ENCODE measurements around the gene NFIA. TPM values are rescaled to one million over a fixed set of nuclear protein-coding genes. Genes with fewer than 3 reads are reported as not detected.

The NFIA gene
- total RNA-seq, 2 donors from 2014 or later, result 17.3 to 27.3 TPM

DNA sequence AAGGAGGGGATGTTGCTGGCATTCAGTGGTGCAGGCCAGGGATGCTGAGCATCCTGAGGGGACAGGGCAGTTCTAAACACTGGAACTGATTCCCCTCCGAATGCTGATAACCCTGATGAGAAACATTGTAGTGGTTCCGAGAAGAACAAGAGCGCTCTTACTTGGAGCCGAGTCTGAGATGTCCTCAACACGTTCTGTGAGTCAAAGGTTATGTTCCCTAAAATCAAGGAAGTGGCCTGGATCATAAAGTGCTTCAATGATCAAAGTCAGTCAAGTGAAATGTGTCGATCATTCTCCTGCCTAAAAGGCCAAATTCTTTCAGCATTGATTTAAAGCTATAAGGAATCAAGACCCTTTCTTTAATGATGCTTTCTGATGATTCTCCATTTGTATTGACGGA is 234.1 kb downstream of the NFIA start:
- Mint-ChIP-seq H3K4me3 (no peak overlapping the region), H3K27me3 (ENCODE audit: low read depth) (peaks cover 16% of the 10 kb centered on the region), H3K36me3 (ENCODE audit: insufficient read depth in 2 of 2) (peaks cover 16 to 18% of the 10 kb centered on the region in 2 donors), H3K27ac (no peak overlapping the region), H3K4me1 (ENCODE audit: low read depth) (peaks cover 42% of the 10 kb centered on the region), H3K9me3 (peaks cover 0 to 5% of the 10 kb centered on the region in 2 donors)
- no peak for ATAC-seq (replicated peaks in 1 of 2)
- DNase-seq, result no peak

DNA sequence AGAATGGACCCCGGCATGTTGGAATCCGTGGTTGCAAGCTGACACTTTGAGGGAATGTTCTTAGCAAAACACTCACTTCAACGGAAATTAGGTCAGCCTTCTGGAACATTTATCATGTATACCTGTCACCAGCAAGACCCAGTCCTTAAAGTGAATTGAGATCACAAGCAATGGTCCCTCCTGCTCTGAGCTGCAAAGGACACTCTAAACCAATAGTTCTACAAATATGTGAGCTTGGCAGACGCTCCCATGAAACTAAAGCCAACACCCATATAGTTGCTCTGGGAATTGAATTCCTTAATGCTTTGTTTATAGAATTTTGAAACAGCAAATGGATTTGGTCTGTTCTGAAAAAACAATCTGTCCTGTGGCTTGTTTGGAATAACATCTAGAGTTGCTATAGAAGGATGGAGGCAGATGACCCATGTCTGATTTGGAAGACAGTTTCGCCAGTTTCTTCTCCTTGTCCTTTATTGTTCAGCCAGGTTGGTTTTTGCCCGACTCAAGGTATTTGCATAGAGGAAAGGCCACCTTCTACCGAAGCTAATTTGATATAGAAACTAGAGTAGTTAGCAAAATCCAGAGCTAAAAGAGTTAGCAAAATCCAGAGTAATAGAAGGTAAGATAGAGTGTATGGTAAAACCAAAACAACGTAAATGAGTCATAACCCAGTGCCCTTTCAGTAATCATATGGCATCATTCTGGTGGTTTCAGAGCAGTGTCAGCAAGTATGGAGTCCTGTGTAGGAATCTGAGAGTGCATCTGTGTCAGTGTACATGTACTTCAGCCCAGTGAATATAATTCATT is 236.2 kb downstream of the NFIA start:
- Mint-ChIP-seq H3K4me3 (peak overlapping the region; percentile 69 to 70), H3K27ac (peak overlapping the region; percentile 100), H3K36me3 (ENCODE audit: insufficient read depth in 2 of 2) (peaks cover 13 to 14% of the 10 kb centered on the region in 2 donors), H3K27me3 (ENCODE audit: low read depth) (peaks cover 16% of the 10 kb centered on the region), H3K9me3 (peaks cover 0 to 2% of the 10 kb centered on the region in 2 donors), H3K4me1 (ENCODE audit: low read depth) (peaks cover 57% of the 10 kb centered on the region)
- DNase-seq (peak; percentile 58 to 59), ATAC-seq (replicated peaks in 1 of 2) (peak; percentile 84 to 90)

DNA sequence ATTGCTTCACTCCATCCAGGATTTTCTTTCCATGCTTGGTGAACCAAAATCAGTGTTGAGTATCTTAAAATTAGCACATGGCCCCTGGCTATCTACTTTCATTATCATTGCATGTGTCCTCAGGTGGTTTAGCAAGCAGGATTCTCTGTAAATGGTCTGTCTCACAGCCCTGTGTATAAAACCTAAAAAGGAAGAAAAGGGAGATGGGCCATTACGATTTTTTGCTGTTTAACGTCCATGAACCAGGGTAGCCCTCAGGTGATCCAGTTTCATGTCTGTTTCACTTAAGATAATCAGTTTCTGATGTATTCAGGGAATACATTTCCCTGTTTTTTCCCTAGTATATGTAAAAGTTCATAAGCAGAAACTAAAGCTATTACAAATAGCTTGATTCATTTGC is 238.2 kb downstream of the NFIA start:
- no peak overlapping the region for H3K27ac Mint-ChIP-seq
- peaks cover 72% of the 10 kb centered on the region for H3K4me1 Mint-ChIP-seq (ENCODE audit: low read depth)
- DNase-seq, result no peak
- peaks cover 9 to 11% of the 10 kb centered on the region in 2 donors for H3K36me3 Mint-ChIP-seq (ENCODE audit: insufficient read depth in 2 of 2)
- no peak overlapping the region for H3K4me3 Mint-ChIP-seq
- peaks cover 18% of the 10 kb centered on the region for H3K27me3 Mint-ChIP-seq (ENCODE audit: low read depth)
- H3K9me3 Mint-ChIP-seq, result peaks cover 0 to 2% of the 10 kb centered on the region in 2 donors
- ATAC-seq (replicated peaks in 1 of 2), result no peak

DNA sequence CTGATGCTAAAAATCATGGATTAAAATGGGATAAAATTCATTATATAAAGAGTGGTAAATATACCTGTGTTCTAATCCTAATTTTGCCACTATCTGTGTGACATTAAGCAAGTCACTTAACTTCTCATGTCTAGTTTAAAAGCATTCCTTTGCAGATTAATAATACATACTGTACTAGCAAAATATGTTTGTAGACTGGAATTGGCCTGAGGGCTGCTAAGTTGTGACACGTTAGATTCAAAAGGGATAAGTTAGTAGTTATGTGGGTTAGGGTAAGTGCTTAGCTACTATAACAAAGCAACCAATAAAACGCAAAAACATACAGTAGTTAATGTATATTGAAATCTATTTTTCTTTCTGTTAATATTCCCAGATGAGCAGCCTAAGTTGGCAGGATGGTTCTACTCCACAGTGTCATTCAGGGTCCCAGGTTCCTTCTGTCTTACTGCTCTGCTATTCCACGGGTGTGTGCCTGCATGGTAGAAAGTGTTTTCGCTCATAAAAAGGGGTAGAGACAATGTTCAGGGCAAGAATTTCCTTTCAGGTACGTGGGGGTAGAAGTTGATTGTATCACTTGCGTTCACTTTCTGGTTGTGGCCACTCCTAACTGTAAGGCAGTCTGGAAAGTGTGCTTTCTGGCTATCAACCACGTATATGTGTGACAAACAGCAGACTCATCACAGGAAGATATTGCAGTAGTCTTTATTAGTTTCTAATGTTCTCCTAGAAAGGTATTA is 239.8 kb downstream of the NFIA start:
- DNase-seq (peak; percentile 3 to 18), ATAC-seq (replicated peaks in 1 of 2) (peak in 1 of 2 donors; percentile 13)
- Mint-ChIP-seq H3K36me3 (ENCODE audit: insufficient read depth in 2 of 2) (peaks cover 14% of the 10 kb centered on the region in 2 donors), H3K27me3 (ENCODE audit: low read depth) (peaks cover 6% of the 10 kb centered on the region), H3K4me1 (ENCODE audit: low read depth) (peaks cover 82% of the 10 kb centered on the region), H3K27ac (peak overlapping the region; percentile 85), H3K4me3 (peak overlapping the region; percentile 25 to 47), H3K9me3 (peaks cover 0 to 6% of the 10 kb centered on the region in 2 donors)

DNA sequence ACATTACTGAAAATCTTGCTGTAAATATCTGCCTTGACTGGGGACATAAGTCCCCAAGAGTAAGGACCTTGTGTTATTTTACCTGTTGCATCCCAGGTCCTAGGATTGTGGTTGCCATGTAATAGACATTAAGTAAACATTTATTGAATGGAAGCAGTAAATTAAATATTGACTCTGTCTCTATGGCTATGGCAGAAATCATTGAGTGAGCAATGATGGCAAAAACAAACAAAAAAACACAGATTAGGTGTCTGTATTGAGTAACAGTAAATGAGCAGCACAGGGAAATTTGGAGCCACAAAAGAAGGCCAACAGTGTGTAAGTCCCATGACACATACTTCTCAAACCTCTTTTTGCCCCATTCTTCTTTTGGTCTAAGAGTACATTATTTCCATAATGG is 240.4 kb downstream of the NFIA start:
- ATAC-seq (replicated peaks in 1 of 2) (peak; percentile 59 to 65), DNase-seq (peak; percentile 41 to 46)
- Mint-ChIP-seq H3K27me3 (ENCODE audit: low read depth) (peaks cover 6% of the 10 kb centered on the region), H3K36me3 (ENCODE audit: insufficient read depth in 2 of 2) (peaks cover 14 to 16% of the 10 kb centered on the region in 2 donors), H3K4me3 (peak overlapping the region in 1 of 2 donors; percentile 39), H3K4me1 (ENCODE audit: low read depth) (peaks cover 81% of the 10 kb centered on the region), H3K27ac (peak overlapping the region; percentile 85), H3K9me3 (peaks cover 0 to 6% of the 10 kb centered on the region in 2 donors)

DNA sequence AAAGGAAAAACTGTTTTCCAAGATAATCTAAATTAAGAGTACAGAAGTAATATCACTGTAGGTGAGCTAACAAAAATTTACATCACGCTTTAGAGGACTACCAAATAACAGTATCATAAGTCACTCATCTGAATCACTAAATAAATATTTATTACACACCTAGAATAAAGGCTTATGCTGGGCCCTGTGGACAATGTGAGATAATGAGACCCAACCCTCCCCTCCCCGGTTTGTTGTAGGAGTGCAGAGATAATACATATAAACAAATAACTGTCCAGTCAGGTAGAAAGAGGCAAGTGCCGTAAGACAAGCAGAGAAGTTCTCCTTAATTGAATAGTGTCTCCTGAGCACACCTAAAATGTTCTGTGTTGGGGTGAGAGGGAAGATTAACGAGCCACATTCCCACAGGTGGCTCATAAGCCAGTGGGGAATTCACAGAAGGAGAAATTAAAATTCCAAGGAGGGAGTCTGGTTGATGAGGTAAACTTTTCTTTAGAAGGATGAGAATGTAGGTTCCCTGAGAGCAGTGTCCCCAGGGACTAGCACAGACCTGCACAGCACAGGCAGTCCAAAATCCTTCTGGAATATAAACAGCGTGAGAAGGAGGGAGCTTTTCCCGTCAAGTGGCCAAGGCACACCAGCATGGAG is 241.4 kb downstream of the NFIA start:
- DNase-seq (no peak), ATAC-seq (replicated peaks in 1 of 2) (no peak)
- peaks cover 0 to 6% of the 10 kb centered on the region in 2 donors for H3K9me3 Mint-ChIP-seq
- H3K4me1 Mint-ChIP-seq (ENCODE audit: low read depth), result peaks cover 71% of the 10 kb centered on the region
- peaks cover 17 to 20% of the 10 kb centered on the region in 2 donors for H3K36me3 Mint-ChIP-seq (ENCODE audit: insufficient read depth in 2 of 2)
- H3K27me3 Mint-ChIP-seq (ENCODE audit: low read depth), result peaks cover 6% of the 10 kb centered on the region
- H3K4me3 Mint-ChIP-seq, result peak overlapping the region in 1 of 2 donors; percentile 21
- H3K27ac Mint-ChIP-seq, result peak overlapping the region; percentile 68

DNA sequence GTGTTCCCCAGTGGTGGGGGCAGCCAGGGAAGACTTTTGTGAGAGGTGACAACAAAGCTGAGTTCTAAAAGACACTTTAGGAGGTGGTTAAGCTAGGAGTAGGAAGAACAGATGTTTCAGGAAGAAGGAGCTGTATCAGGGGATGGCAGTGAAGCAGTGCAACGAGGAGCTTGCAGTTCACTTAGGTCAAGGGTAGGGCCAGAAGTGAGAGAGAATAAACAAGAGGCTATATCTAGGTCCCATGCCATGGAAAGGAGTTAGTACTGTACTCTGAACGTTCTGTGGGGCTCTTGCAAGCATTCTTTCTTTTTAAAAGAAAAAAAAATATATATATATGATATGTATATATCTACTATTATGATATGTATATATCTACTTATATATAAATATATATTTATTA is 244.4 kb downstream of the NFIA start:
- DNase-seq, result no peak
- Mint-ChIP-seq H3K27me3 (ENCODE audit: low read depth) (peaks cover 21% of the 10 kb centered on the region), H3K27ac (peak overlapping the region; percentile 2), H3K4me3 (no peak overlapping the region), H3K9me3 (peaks cover 0 to 4% of the 10 kb centered on the region in 2 donors), H3K4me1 (ENCODE audit: low read depth) (peaks cover 65% of the 10 kb centered on the region), H3K36me3 (ENCODE audit: insufficient read depth in 2 of 2) (peaks cover 13% of the 10 kb centered on the region in 2 donors)
- no peak for ATAC-seq (replicated peaks in 1 of 2)

DNA sequence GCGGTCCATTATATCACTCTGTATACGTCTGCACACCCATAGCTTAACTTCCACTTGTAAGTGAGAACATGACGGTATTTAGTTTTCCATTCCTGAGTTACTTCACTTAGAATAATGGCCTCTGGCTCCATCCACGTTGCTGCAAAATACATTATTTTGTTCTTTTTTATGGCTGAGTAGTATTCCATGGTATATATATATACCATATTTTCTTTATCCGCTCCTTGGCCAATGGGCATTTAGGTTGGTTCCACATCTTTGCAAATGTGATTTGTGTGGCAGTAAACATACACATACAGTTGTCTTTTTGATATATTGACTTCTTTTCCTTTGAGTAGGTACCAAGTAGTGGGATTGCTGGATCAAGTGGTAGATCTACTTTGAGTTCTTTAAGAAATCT is 245.1 kb downstream of the NFIA start:
- no peak for DNase-seq
- ATAC-seq (replicated peaks in 1 of 2), result no peak
- peaks cover 11% of the 10 kb centered on the region in 2 donors for H3K36me3 Mint-ChIP-seq (ENCODE audit: insufficient read depth in 2 of 2)
- H3K4me1 Mint-ChIP-seq (ENCODE audit: low read depth), result peaks cover 65% of the 10 kb centered on the region
- H3K4me3 Mint-ChIP-seq, result no peak overlapping the region
- peaks cover 21% of the 10 kb centered on the region for H3K27me3 Mint-ChIP-seq (ENCODE audit: low read depth)
- peaks cover 0 to 4% of the 10 kb centered on the region in 2 donors for H3K9me3 Mint-ChIP-seq
- no peak overlapping the region for H3K27ac Mint-ChIP-seq

DNA sequence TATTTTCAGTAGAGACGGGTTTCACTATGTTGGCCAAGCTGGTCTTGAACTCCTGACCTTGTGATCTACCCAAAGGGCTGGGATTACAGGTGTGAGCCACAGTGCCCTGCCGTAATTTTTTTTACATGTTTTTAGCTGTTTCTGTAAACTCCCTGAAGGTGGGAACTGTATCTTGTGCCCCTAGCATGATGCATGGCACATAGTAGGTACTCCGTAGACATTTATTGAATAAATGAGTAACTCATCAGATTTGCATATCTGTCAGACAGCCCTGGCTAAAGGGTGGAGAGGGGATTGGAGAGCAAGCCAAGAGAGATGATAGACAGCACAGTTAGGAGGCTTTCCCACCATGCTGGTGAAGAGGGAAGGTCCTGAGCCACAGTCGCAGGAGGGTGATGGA is 247.2 kb downstream of the NFIA start:
- Mint-ChIP-seq H3K4me3 (no peak overlapping the region), H3K27ac (no peak overlapping the region), H3K36me3 (ENCODE audit: insufficient read depth in 2 of 2) (peaks cover 12 to 14% of the 10 kb centered on the region in 2 donors), H3K27me3 (ENCODE audit: low read depth) (peaks cover 15% of the 10 kb centered on the region), H3K9me3 (peaks cover 0 to 4% of the 10 kb centered on the region in 2 donors), H3K4me1 (ENCODE audit: low read depth) (peaks cover 56% of the 10 kb centered on the region)
- DNase-seq (no peak), ATAC-seq (replicated peaks in 1 of 2) (no peak)

DNA sequence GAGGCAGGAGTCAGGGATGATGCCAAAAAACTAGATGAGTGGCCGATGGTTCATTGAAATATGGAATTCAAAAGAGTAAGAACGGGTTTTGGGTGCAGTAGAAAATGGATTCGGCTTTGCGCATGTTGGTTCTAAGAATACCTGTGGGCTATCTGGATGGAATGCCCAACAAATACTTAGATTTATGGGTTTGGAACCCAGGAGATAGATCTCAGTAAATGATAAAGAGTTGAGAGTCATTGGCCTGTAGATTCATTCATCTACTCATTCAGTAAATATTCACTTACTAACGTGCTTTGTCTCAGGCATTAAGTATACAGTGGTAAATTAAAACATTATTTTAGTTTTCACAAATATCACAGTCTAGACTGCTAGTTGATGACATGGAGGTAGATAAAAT is 247.7 kb downstream of the NFIA start:
- peak overlapping the region; percentile 77 for H3K27ac Mint-ChIP-seq
- peaks cover 0 to 4% of the 10 kb centered on the region in 2 donors for H3K9me3 Mint-ChIP-seq
- no peak overlapping the region for H3K4me3 Mint-ChIP-seq
- ATAC-seq (replicated peaks in 1 of 2) (no peak), DNase-seq (no peak)
- peaks cover 15% of the 10 kb centered on the region for H3K27me3 Mint-ChIP-seq (ENCODE audit: low read depth)
- H3K36me3 Mint-ChIP-seq (ENCODE audit: insufficient read depth in 2 of 2), result peaks cover 12 to 14% of the 10 kb centered on the region in 2 donors
- H3K4me1 Mint-ChIP-seq (ENCODE audit: low read depth), result peaks cover 51% of the 10 kb centered on the region

DNA sequence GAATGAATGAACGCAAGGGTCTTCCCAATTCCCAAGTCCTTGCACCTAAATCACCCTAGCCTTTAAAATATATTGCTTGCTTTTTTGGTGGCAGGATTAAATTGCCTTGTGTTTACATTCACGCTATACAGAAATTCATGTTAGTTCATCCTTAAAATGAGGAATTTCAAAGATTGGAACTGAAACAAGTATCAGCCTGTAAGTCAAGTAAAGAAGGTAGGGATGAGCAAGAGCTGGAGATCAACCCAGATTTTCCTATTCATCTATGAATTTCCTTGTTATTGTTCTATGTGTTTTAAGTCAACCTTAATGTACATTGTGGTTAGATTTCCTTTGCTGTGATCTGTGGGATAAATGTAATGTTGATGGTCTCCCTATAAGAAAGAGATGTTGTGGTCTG is 248.2 kb downstream of the NFIA start:
- H3K27me3 Mint-ChIP-seq (ENCODE audit: low read depth), result peaks cover 15% of the 10 kb centered on the region
- DNase-seq, result no peak
- no peak for ATAC-seq (replicated peaks in 1 of 2)
- H3K9me3 Mint-ChIP-seq, result peaks cover 0 to 4% of the 10 kb centered on the region in 2 donors
- H3K4me1 Mint-ChIP-seq (ENCODE audit: low read depth), result peaks cover 46% of the 10 kb centered on the region
- H3K27ac Mint-ChIP-seq, result peak overlapping the region; percentile 77
- peaks cover 11 to 12% of the 10 kb centered on the region in 2 donors for H3K36me3 Mint-ChIP-seq (ENCODE audit: insufficient read depth in 2 of 2)
- peak overlapping the region in 1 of 2 donors; percentile 54 for H3K4me3 Mint-ChIP-seq

DNA sequence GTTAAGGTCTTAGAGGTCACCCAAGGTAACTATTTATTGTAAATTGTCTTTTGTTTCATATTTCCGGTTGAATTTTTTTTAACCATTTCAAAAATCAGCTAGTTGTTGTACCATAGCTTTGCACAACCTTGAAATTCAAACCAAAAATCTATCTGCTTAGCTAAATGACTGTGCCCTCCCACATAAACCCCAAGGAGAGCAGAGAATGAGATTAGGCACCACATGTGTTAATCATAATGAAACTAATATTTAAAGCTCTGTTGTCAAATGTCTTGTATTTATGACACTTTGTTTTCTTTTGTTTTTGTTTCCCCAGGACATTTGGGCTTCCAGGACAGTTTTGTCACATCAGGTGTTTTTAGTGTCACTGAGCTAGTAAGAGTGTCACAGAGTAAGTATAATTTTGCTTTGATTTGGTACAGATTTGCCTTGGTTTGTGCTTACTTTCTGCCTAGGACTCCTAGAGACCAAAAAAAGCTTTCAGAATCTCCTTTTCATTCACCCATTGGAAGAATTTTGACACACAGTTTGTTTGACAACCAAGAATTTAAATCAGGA is 249.9 kb downstream of the NFIA start:
- peak overlapping the region; percentile 48 to 63 for H3K4me3 Mint-ChIP-seq
- peaks cover 8% of the 10 kb centered on the region in 2 donors for H3K36me3 Mint-ChIP-seq (ENCODE audit: insufficient read depth in 2 of 2)
- H3K27ac Mint-ChIP-seq, result peak overlapping the region; percentile 97
- ATAC-seq (replicated peaks in 1 of 2) (peak; percentile 93 to 95), DNase-seq (peak; percentile 52 to 68)
- H3K9me3 Mint-ChIP-seq, result no peaks in the 10 kb centered on the region
- peaks cover 25% of the 10 kb centered on the region for H3K27me3 Mint-ChIP-seq (ENCODE audit: low read depth)
- H3K4me1 Mint-ChIP-seq (ENCODE audit: low read depth), result peaks cover 41% of the 10 kb centered on the region
